ENCODE measurements around the gene METTL17.

METTL17 gene

DNA sequence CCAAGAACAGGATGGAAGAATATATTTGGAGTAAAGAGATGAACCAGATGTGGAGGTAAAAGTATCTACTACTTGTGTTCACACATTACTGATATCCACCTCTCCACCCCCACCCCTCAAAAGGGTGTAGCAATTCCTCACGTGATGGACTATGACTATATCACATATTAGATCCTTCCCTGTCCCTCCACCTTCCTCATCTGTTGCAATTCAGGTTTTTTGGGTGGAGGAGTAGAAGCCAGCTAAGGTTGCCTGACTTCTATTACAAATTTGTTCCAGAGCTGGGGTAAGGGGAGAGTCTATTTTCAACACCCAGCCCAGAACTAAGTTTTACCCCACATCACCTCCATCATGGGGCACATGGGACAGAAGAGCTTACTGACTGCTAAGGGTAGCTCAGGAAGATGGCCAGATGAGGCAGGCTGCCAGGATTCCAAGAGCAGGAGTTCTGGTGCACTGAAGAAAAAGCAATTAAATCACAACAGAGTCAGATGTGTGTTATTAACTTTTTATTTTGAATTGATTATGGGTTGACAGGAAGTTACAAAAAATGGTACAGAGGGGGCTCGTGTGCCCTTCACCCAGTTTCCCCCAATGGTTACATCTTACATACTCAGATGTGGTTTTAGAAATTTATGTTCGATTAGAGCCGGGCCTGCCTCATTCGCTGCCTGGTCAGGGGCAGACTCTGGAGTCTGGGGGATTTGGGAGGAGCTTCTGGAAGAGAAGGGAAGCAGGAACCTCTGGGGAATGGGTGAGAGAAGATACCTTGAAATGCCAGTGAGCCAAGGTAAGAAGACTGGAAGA is 42.7 kb downstream of the METTL17 start:
- TF ChIP-seq, protein P1, sequence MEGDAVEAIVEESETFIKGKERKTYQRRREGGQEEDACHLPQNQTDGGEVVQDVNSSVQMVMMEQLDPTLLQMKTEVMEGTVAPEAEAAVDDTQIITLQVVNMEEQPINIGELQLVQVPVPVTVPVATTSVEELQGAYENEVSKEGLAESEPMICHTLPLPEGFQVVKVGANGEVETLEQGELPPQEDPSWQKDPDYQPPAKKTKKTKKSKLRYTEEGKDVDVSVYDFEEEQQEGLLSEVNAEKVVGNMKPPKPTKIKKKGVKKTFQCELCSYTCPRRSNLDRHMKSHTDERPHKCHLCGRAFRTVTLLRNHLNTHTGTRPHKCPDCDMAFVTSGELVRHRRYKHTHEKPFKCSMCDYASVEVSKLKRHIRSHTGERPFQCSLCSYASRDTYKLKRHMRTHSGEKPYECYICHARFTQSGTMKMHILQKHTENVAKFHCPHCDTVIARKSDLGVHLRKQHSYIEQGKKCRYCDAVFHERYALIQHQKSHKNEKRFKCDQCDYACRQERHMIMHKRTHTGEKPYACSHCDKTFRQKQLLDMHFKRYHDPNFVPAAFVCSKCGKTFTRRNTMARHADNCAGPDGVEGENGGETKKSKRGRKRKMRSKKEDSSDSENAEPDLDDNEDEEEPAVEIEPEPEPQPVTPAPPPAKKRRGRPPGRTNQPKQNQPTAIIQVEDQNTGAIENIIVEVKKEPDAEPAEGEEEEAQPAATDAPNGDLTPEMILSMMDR (IDR thresholded peaks at IDR 0.05; ENCODE audit: control insufficient read depth, insufficient read depth, low read depth, low read length, missing control alignments): no peak
- no peak overlapping the region for H3K4me3 ChIP-seq (ENCODE audit: control insufficient read depth, low read depth, low read length)
- no peak for DNase-seq (ENCODE audit: low read depth)

DNA sequence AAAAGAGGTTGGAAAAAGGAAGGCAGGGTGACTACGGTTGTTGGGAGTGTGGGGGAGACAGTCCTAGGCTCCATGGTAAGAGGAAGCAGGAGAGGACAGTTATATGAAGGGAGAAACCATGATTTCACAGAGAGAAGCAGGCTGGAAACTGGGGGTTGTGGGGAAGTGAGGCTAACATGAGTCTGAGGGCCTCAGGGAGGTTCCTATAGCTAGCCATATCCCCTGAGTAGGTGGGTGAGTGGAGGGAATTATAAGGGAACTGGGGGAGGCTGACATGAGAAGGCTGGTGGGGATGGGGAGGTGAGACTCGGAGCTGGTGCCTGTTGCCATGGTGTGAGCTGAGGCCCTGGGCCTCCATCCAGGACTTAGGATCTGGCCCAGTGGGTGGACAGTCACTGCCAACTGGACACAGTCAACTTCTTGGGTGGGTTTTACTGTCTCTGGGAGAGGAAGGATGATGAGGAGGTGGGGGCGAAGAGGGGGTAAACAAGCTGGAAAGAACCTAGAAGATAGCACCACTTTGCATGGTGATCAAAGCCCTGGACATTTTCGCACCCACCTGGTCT is 43.4 kb downstream of the METTL17 start:
- TF ChIP-seq, protein P1 (IDR thresholded peaks at IDR 0.05; ENCODE audit: control insufficient read depth, insufficient read depth, low read depth, low read length, missing control alignments): no peak
- H3K4me3 ChIP-seq (ENCODE audit: control insufficient read depth, low read depth, low read length): no peak overlapping the region
- no peak for DNase-seq (ENCODE audit: low read depth)

DNA sequence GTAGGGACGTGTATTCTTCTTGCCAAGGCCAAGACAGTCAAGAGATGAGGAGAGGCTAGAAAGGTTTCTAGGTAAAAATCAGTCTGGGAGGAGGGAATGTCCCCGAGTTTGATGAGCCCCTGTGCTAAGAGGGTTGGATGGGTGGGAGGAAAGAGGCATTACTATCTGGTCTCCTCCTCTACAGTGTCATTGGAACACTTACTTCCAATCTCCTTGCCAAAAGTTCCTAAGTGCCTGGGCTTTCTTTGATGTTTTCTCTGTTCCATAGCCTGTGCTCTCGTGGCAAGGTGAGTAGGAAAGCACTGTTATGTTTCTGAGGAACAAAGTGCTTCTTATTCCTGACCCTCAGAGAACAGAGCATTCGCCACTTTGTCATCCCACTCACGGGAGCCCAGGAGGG is 44.9 kb downstream of the METTL17 start, which contains the start of gene RNASE13:
TSS of gene RNASE13 (minus strand) at position 101 of the 400 bp plus-strand sequence. CDS start 519 bp downstream, outside the sequence.
- no peak within 1 kb of the TSS for H3K4me3 ChIP-seq (ENCODE audit: control insufficient read depth, low read depth, low read length)
- TF ChIP-seq, protein P1 (IDR thresholded peaks at IDR 0.05; ENCODE audit: control insufficient read depth, insufficient read depth, low read depth, low read length, missing control alignments): no peak
- DNase-seq (ENCODE audit: low read depth): no peak

DNA sequence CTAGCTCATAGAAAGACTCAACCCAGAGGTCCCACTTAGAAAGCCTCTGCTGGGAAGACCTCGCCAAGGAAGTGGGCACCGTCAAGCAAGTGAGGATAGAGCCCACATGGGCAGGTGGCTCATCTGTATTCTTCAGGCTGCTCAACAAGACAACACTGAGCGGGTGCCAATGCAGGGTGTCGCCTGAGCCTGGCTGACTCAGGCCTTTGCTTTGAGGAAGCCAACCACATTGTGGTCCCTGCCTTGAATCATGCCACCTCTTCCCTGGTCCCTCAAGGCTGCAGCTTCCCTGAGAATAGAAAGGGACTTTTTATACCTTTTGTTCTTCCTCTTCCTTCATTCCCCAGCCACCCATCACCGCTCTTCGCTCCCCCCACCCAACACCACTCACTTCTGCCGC is 47.0 kb downstream of the METTL17 start:
- no peak for DNase-seq (ENCODE audit: low read depth)
- H3K4me3 ChIP-seq (ENCODE audit: control insufficient read depth, low read depth, low read length): no peak overlapping the region
- TF ChIP-seq, protein P1 (IDR thresholded peaks at IDR 0.05; ENCODE audit: control insufficient read depth, insufficient read depth, low read depth, low read length, missing control alignments): no peak

DNA sequence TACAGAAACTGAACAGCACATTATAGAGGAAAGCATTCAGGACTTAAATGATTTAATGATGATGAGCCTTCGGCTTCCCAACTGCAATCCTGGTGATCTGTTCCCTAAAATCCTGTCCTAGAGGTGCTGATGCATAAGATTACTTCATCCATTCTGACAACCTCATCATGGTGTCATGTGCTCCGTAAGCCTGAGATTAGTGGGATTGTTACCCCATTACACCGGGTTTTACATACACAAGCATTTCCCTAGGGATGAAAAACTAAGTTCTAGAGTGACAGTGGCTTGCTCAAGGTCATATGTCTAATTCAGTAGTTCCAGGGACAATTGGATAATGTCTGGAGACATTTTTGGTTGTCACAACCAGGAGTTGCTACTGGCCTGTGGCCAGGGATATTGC is 47.4 kb downstream of the METTL17 start:
- no peak for DNase-seq (ENCODE audit: low read depth)
- no peak overlapping the region for H3K4me3 ChIP-seq (ENCODE audit: control insufficient read depth, low read depth, low read length)
- TF ChIP-seq, protein P1 (IDR thresholded peaks at IDR 0.05; ENCODE audit: control insufficient read depth, insufficient read depth, low read depth, low read length, missing control alignments): no peak

DNA sequence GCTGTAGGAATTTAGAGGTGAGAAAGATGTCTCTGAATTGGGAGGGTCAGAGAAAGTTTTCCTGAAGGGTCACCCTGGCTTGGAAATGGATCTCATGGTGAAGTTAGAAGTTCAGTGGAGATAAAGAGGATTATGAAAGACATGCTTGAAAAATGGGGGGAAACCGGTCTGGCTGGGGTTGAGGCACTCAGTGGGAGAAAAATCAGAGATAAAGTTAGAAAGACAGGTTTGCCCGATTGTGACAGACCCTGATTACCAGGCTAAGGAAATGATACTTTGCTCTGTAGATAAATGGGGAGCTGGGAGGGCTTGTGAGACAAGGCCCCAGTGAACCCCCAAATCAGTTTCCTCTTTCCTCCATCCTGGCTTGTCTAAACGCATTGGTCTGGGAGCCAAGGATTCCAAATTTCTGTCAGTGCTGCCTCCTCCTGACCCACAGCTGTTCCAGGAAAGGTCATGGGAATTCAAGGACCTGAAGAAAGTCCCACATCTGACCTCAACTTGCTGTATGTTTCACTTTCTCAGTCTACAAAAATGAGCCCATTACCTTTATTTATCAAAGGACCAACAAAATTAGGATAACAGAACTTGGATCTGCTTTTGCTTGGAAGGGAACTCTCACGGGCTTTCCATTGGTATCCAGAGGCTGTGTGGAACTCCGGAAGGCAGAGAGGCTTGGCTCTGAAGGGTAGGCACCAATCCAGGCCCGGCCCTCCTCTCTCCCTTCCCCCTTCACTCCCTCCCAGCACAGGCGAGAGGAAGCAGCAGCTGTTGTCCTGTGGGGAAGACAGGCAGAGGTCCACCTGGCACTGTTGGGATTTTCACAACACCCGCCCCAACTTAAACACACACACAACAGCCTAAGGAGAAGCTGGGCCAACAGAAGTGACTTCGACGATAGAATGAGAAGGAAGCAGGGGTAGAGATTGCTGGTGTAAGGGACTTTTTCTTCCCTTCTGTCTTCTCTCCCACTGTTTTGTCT is 49.0 kb downstream of the METTL17 start:
- DNase-seq (ENCODE audit: low read depth): no peak
- H3K4me3 ChIP-seq (ENCODE audit: control insufficient read depth, low read depth, low read length): no peak overlapping the region
- TF ChIP-seq, protein P1 (IDR thresholded peaks at IDR 0.05; ENCODE audit: control insufficient read depth, insufficient read depth, low read depth, low read length, missing control alignments): no peak

All from AG09309 (cell line).